Activated CD4-positive, alpha-beta memory T cell treated with anti-CD3 and anti-CD28 coated beads for 36 hours (primary cell): ENCODE measurements around the gene PSMC4. TPM values are rescaled to one million over a fixed set of nuclear protein-coding genes. Genes with fewer than 3 reads are reported as not detected.

Source experiments
- CTCF ChIA-PET: fragments of 350-600 bp; sonication (Branson Sonifier 250); formaldehyde crosslinking; loops from one replicate; lab custom pipeline; 2021; ENCODE audit warnings: antibody characterized with exemption, inconsistent platforms; lab: Charles Lee
- POLR2A ChIA-PET: fragments of 350-600 bp; sonication (Branson Sonifier 250); formaldehyde crosslinking; loops from one replicate; lab custom pipeline; 2021; ENCODE audit warnings: antibody characterized with exemption; lab: Charles Lee
- DNase-seq: peaks from one replicate; pipeline ENCODE4 v3.0.0-alpha.2; 2020
- H3K27ac Mint-ChIP-seq: one replicate; pipeline ENCODE4 v1.8.0; 2021; ENCODE audit warnings: mixed read lengths
- H3K27me3 Mint-ChIP-seq: one replicate; pipeline ENCODE4 v1.8.0; 2021; ENCODE audit warnings: mixed read lengths
- H3K36me3 Mint-ChIP-seq: one replicate; pipeline ENCODE4 v1.8.0; 2021; ENCODE audit warnings: mixed read lengths
- H3K4me1 Mint-ChIP-seq: one replicate; pipeline ENCODE4 v1.8.0; 2021; ENCODE audit warnings: low read depth, mixed read lengths
- H3K4me3 Mint-ChIP-seq: one replicate; pipeline ENCODE4 v1.8.0; 2021; ENCODE audit warnings: mild to moderate bottlenecking, mixed read lengths
- H3K9me3 Mint-ChIP-seq: one replicate; pipeline ENCODE4 v1.8.0; 2021; ENCODE audit warnings: mixed read lengths
- intact Hi-C: fragments of 100-400 bp; cut with micrococcal nuclease; formaldehyde crosslinking; loops from one replicate; pipeline ENCODE4 v1.15.1; 2023
- total RNA-seq, 2 experiments: library from RNA; stranded (reverse); gene quantifications; one replicate each; pipeline ENCODE4 v1.2.3, GENCODE V29; 2021

The PSMC4 gene
- total RNA-seq, 2 experiments from 2014 or later = 105 to 107 TPM

DNA sequence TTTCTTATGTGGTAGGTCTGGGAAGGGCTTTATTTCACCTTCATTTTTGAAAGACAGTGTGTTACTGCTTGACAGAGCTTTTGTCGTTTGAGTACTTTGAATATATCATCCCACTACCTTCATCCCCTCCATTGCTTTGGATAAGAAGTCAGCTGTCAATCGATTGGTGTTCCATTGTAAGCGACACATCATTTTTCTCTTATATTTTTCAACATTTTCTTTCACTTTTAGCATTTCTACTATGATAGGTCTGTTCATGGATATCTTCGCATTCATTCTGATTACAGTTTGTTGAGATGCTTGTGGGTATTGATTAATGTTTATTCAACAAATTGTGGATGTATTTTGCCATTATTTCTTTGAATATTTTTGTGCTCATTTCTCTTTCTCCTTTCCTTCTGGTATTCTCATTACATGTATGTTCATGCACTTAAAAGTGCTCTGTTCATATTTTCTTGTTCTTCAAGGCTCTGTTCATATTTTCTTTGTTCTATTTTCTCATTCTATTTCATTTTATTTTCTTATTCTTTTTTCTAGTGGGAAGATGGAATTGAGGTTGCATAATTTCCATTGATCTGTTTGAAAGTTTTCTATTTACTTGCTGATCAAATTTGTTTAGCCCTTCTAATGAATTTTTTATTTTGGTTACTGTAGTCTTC lies 55.1 kb downstream of the PSMC4 start:
- no peak overlapping the region for H3K4me3 Mint-ChIP-seq
- peaks cover 77% of the 10 kb centered on the region for H3K9me3 Mint-ChIP-seq
- ChIA-PET POLR2A (no interaction called here), CTCF (no interaction called here)
- intact Hi-C loops = no loop called here
- H3K4me1 Mint-ChIP-seq = no peaks in the 10 kb centered on the region
- peaks cover 44% of the 10 kb centered on the region for H3K36me3 Mint-ChIP-seq
- H3K27ac Mint-ChIP-seq = no peak overlapping the region
- no peaks in the 10 kb centered on the region for H3K27me3 Mint-ChIP-seq
- no peak for DNase-seq

GRCh38 chr19:40026597-40026970 lies 55.6 kb downstream of the PSMC4 start:
- Mint-ChIP-seq H3K27ac (no peak overlapping the region), H3K9me3 (peaks cover 78% of the 10 kb centered on the region), H3K36me3 (peaks cover 45% of the 10 kb centered on the region), H3K4me3 (no peak overlapping the region), H3K27me3 (no peaks in the 10 kb centered on the region), H3K4me1 (no peaks in the 10 kb centered on the region)
- ChIA-PET POLR2A (no interaction called here), CTCF (no interaction called here)
- intact Hi-C loops = no loop called here
- no peak for DNase-seq

Other genes starting within 250 kb of the PSMC4 start
- 1 to 10 TPM; 4.0 to 4.7 TPM for gene CLC, start 233.1 kb upstream of the PSMC4 start, total RNA-seq
- gene LEUTX, start 192.3 kb upstream of the PSMC4 start, total RNA-seq = not detected
- gene DYRK1B, start 137.0 kb upstream of the PSMC4 start, total RNA-seq = 1 to 10 TPM; 4.5 to 4.8 TPM
- 100 to 1,000 TPM; 579 to 589 TPM for gene FBL, start 124.8 kb upstream of the PSMC4 start, total RNA-seq
- gene FCGBP, start 36.5 kb upstream of the PSMC4 start, total RNA-seq = 1 to 10 TPM; 3.6 TPM
- 1 to 10 TPM; 4.2 to 5.5 TPM for gene ZNF546, start 25.9 kb downstream of the PSMC4 start, total RNA-seq
- 10 to 100 TPM; 11.8 to 13.9 TPM for gene ZNF780B, start 85.1 kb downstream of the PSMC4 start, total RNA-seq
- gene ZNF780A, start 119.8 kb downstream of the PSMC4 start, total RNA-seq = 10 to 100 TPM; 17.2 to 17.3 TPM
- gene MAP3K10, start 220.3 kb downstream of the PSMC4 start, total RNA-seq = 10 to 100 TPM; 10.9 to 11.0 TPM
- not detected for gene TTC9B, start 247.2 kb downstream of the PSMC4 start, total RNA-seq